Panc1 (cell line): Measurements from ENCODE around the gene CPD. TPM values are rescaled to one million over a fixed set of nuclear protein-coding genes. Genes with fewer than 3 reads are reported as not detected.

Experiments used
- ATAC-seq: fragments of 200-7000 bp; cut with Tn5 transposase; 2 replicates; pipeline ENCODE4 v1.9.1; 2020; ENCODE audit warnings: mild to moderate bottlenecking, moderate library complexity
- Bru-seq: library from RNA; stranded (reverse); fragments of 400-500 nt; gene quantifications from one replicate; lab custom pipeline; 2021; lab: Mats Ljungman, UMichigan
- BruChase-seq, 2 experiments: library from RNA; stranded (reverse); fragments of 400-500 nt; gene quantifications; one replicate each; lab custom pipeline; 2021; lab: Mats Ljungman, UMichigan
- BruUV-seq: library from RNA; stranded (reverse); fragments of 400-500 nt; replicated peaks from 2 replicates; lab custom pipeline; 2021; lab: Mats Ljungman, UMichigan
- CTCF ChIA-PET: fragments of 300-600 bp; sonication (Branson Sonifier 250); formaldehyde crosslinking; loops from one replicate; lab custom pipeline; 2022; ENCODE audit warnings: antibody characterized with exemption; lab: Charles Lee
- POLR2A ChIA-PET: fragments of 300-600 bp; sonication (Branson Sonifier 250); formaldehyde crosslinking; loops from one replicate; lab custom pipeline; 2022; ENCODE audit warnings: antibody characterized with exemption; lab: Charles Lee
- DNase-seq: peaks from one replicate; pipeline ENCODE4 v3.0.0-alpha.2; 2010; ENCODE audit warnings: low read depth, low spot score
- H3K27ac ChIP-seq: 2 replicates; pipeline ENCODE4 v1.5.1; 2011; ENCODE audit warnings: mild to moderate bottlenecking, low read length, inconsistent platforms
- H3K27me3 ChIP-seq: fragments of 200-500 bp; sonication (Bioruptor generic); 2 replicates; pipeline ENCODE4 v1.6.0; 2014; ENCODE audit warnings: low read length, inconsistent platforms; ENCODE audit not compliant: control insufficient read depth, insufficient read depth
- H3K36me3 ChIP-seq: fragments of 200-500 bp; sonication (Bioruptor generic); 2 replicates; pipeline ENCODE4 v1.5.1; 2014; ENCODE audit warnings: inconsistent platforms, mild to moderate bottlenecking, low read length, moderate library complexity; ENCODE audit not compliant: control insufficient read depth, insufficient read depth
- H3K4me1 ChIP-seq: 2 replicates; pipeline ENCODE4 v1.5.1; 2011; ENCODE audit warnings: inconsistent platforms, mild to moderate bottlenecking, low read length, moderate library complexity; ENCODE audit not compliant: control insufficient read depth, insufficient read depth
- H3K4me3 ChIP-seq, 2 experiments: 2 replicates each; pipeline ENCODE4 v1.5.1; 2011 to 2012; ENCODE audit warnings: low read depth in 2 of 2, low read length in 2 of 2, mild to moderate bottlenecking in 2 of 2, inconsistent platforms in 1 of 2, moderate library complexity in 1 of 2
- H3K9me3 ChIP-seq: fragments of 200-500 bp; sonication (Bioruptor generic); 2 replicates; pipeline ENCODE4 v1.5.1; 2014; ENCODE audit warnings: low read depth, mild to moderate bottlenecking, inconsistent platforms, low read length, moderate library complexity; ENCODE audit not compliant: control insufficient read depth, insufficient read depth
- POLR2AphosphoS5 ChIP-seq: IDR thresholded peaks from 2 replicates; pipeline ENCODE4 v1.6.1; 2012; ENCODE audit warnings: mild to moderate bottlenecking, low read depth, low read length, moderate library complexity
- SIN3A ChIP-seq: IDR thresholded peaks from 2 replicates; pipeline ENCODE4 v1.6.1; 2012; ENCODE audit warnings: low read depth, mild to moderate bottlenecking, low read length, moderate library complexity, borderline replicate concordance; ENCODE audit not compliant: insufficient read depth
- TCF7L2 ChIP-seq: IDR thresholded peaks from 2 replicates; pipeline ENCODE4 v1.6.1; 2011; ENCODE audit warnings: mild to moderate bottlenecking, low read depth, low read length, inconsistent platforms
- in situ Hi-C: cut with HindIII; loops from 2 replicates; pipeline ENCODE4 v1.10.0; 2016; ENCODE audit warnings: low sequenced_read_pairs, low pct_unique_long_range_greater_than_20kb
- intact Hi-C: fragments of 100-400 bp; cut with micrococcal nuclease; formaldehyde crosslinking; loops from one replicate; pipeline ENCODE4 v1.10.0; 2022; ENCODE audit not compliant: unreplicated experiment
- long read RNA-seq: library from polyadenylated mRNA; unstranded; transcript quantifications from one replicate; pipeline ENCODE4 v2.0.0, GENCODE V29; 2021; ENCODE audit not compliant: unreplicated experiment
- polyA plus RNA-seq: library from polyadenylated mRNA; unstranded; fragments of >200 nt; gene quantifications from one replicate; pipeline ENCODE4 v1.2.1, GENCODE V29; 2012; ENCODE audit warnings: missing spikeins; ENCODE audit not compliant: insufficient read length
- total RNA-seq: library from RNA; stranded (reverse); gene quantifications from one replicate; pipeline ENCODE4 v1.2.1, GENCODE V29; 2021; ENCODE audit not compliant: unreplicated experiment
- TF ChIP-seq, protein P1 (sequence below): fragments of 450-650 bp; IDR thresholded peaks from 2 replicates; pipeline ENCODE4 v1.5.1; 2017; ENCODE audit warnings: mild to moderate bottlenecking
- TF ChIP-seq, protein P2 (sequence below), 2 experiments: IDR thresholded peaks; 2 replicates each; pipeline ENCODE4 v1.6.1; 2011 to 2012; ENCODE audit warnings: low read depth in 2 of 2, control low read depth in 1 of 2, low read length in 1 of 2, mild to moderate bottlenecking in 1 of 2, moderate library complexity in 1 of 2; ENCODE audit not compliant: insufficient read depth in 1 of 2

CPD gene
- total RNA-seq (93.0 TPM), Bru-seq, nascent RNA (percentile 82 among the genes with signal in this experiment), BruChase-seq, experiment 1, labeled RNA remaining after a 2-hour chase (percentile 78 among the genes with signal in this experiment), BruChase-seq, experiment 2, labeled RNA remaining after a 6-hour chase (percentile 89 among the genes with signal in this experiment)
- 48.3 TPM for polyA plus RNA-seq
- long read RNA-seq, full-length matches to known transcripts, result 121 of 166 reads
- long read RNA-seq, partial matches to known transcripts, result 20 of 166 reads
- long read RNA-seq, other reads (novel, unspliced or antisense), result 25 of 166 reads

DNA sequence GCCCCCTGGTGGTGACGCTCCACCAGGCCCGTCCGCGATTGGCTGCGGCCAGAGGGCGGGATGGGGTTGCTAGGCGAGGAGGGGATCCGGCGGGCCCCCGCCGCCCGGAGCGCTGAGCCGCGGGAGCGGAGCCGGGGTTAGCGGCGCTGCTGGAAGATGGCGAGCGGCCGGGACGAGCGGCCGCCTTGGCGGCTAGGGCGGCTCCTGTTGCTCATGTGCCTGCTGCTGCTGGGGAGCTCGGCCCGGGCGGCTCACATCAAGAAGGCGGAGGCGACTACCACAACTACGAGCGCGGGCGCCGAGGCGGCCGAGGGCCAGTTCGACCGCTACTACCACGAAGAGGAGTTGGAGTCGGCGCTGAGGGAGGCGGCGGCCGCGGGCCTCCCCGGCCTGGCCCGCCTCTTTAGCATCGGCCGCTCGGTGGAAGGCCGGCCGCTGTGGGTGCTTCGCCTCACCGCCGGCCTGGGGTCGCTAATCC is at the start of gene CPD:
Gene CPD, plus strand, starts transcription at position 103 of the 478 bp plus-strand sequence. Its CDS starts 54 bp downstream, at position 157.
- ChIA-PET POLR2A (no interaction called here), CTCF (no interaction called here)
- Histone ChIP-seq H3K27ac (peak within 1 kb of the TSS; percentile 91), H3K4me3 (peak within 1 kb of the TSS; percentile 74 to 76), H3K4me1 (peaks cover 47% of the 10 kb centered on the region), H3K36me3 (no peaks in the 10 kb centered on the region), H3K27me3 (no peaks in the 10 kb centered on the region), H3K9me3 (no peaks in the 10 kb centered on the region)
- ATAC-seq (peak; percentile 97), DNase-seq (peak; percentile 58)
- intact Hi-C loops, result no loop called here
- TF ChIP-seq, protein P1, sequence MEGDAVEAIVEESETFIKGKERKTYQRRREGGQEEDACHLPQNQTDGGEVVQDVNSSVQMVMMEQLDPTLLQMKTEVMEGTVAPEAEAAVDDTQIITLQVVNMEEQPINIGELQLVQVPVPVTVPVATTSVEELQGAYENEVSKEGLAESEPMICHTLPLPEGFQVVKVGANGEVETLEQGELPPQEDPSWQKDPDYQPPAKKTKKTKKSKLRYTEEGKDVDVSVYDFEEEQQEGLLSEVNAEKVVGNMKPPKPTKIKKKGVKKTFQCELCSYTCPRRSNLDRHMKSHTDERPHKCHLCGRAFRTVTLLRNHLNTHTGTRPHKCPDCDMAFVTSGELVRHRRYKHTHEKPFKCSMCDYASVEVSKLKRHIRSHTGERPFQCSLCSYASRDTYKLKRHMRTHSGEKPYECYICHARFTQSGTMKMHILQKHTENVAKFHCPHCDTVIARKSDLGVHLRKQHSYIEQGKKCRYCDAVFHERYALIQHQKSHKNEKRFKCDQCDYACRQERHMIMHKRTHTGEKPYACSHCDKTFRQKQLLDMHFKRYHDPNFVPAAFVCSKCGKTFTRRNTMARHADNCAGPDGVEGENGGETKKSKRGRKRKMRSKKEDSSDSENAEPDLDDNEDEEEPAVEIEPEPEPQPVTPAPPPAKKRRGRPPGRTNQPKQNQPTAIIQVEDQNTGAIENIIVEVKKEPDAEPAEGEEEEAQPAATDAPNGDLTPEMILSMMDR, result no peak
- TF ChIP-seq POLR2AphosphoS5, result peak; percentile 78; the same call in 1 of the 2 replicates
- TF ChIP-seq SIN3A, result peak; percentile 87; the same call in 1 of the 2 replicates
- TF ChIP-seq, protein P2, sequence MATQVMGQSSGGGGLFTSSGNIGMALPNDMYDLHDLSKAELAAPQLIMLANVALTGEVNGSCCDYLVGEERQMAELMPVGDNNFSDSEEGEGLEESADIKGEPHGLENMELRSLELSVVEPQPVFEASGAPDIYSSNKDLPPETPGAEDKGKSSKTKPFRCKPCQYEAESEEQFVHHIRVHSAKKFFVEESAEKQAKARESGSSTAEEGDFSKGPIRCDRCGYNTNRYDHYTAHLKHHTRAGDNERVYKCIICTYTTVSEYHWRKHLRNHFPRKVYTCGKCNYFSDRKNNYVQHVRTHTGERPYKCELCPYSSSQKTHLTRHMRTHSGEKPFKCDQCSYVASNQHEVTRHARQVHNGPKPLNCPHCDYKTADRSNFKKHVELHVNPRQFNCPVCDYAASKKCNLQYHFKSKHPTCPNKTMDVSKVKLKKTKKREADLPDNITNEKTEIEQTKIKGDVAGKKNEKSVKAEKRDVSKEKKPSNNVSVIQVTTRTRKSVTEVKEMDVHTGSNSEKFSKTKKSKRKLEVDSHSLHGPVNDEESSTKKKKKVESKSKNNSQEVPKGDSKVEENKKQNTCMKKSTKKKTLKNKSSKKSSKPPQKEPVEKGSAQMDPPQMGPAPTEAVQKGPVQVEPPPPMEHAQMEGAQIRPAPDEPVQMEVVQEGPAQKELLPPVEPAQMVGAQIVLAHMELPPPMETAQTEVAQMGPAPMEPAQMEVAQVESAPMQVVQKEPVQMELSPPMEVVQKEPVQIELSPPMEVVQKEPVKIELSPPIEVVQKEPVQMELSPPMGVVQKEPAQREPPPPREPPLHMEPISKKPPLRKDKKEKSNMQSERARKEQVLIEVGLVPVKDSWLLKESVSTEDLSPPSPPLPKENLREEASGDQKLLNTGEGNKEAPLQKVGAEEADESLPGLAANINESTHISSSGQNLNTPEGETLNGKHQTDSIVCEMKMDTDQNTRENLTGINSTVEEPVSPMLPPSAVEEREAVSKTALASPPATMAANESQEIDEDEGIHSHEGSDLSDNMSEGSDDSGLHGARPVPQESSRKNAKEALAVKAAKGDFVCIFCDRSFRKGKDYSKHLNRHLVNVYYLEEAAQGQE (IDR thresholded peaks at IDR 0.05; ENCODE audit: insufficient read depth in 1 of 2, low read depth in 2 of 2, low read length in 1 of 2), result no peak
- TF ChIP-seq TCF7L2, result peak; percentile 68
- in situ Hi-C loops, result no loop called here
- BruUV-seq, result no TSS peak

DNA sequence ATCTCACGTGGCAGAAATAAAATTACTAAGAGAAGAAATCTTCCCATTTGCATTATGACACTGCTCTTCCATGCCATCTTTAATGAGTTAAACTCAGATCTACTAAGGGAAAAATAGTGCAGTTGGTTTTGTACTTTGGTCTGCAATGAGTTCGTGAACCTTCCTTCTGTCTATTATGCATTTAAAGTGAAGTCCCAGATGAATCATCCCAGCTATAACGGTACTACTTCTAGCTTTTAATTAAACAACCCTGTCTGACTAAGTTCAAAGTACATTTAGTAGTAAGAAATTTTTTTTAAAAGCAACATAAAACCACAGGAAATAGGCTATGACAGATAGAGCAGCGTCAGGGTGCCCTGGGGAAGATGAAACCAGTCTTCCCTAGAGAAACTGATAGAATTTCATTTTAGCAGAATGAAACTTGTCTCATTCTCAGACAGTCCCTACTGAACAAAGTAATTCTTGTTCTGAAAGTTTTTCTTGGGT is 46.6 kb upstream of the CPD start:
- in situ Hi-C loops, result no loop called here
- ATAC-seq (no peak), DNase-seq (no peak)
- Histone ChIP-seq H3K27ac (no peak overlapping the region), H3K4me3 (no peak overlapping the region), H3K4me1 (no peaks in the 10 kb centered on the region), H3K9me3 (no peaks in the 10 kb centered on the region), H3K36me3 (no peaks in the 10 kb centered on the region), H3K27me3 (no peaks in the 10 kb centered on the region)
- intact Hi-C loops, result no loop called here
- TF ChIP-seq, protein P1, result no peak
- TF ChIP-seq POLR2AphosphoS5 (no peak), SIN3A (no peak), TCF7L2 (no peak)
- TF ChIP-seq, protein P2 (IDR thresholded peaks at IDR 0.05; ENCODE audit: insufficient read depth in 1 of 2, low read depth in 2 of 2, low read length in 1 of 2), result no peak
- CTCF ChIA-PET, result no interaction called here
- BruUV-seq, result no TSS peak
- POLR2A ChIA-PET, result no interaction called here
